Activated T-cell treated with anti-CD3 and anti-CD28 coated beads, Interleukin-2, amount 50 U/mL, for 72 hours (primary cell): ENCODE data around the gene INSC. TPM values are rescaled to one million over a fixed set of nuclear protein-coding genes. Genes with fewer than 3 reads are reported as not detected.

Experiments used
- ATAC-seq, 2 donors: fragments of 150-1000 bp; cut with Tn5 transposase; replicated peaks in 1 of 2; 2 replicates each; pipeline ENCODE4 v1.10.0; 2021; ENCODE audit warnings: moderate library complexity in 2 of 2, mild to moderate bottlenecking in 1 of 2
- DNase-seq, 2 donors: peaks; one replicate each; pipeline ENCODE4 v3.0.0; 2021 to 2022; ENCODE audit warnings: mixed read lengths in 1 of 2
- H3K27ac Mint-ChIP-seq: one replicate; pipeline ENCODE4 v1.8.0; 2022; ENCODE audit warnings: mild to moderate bottlenecking, moderate library complexity, mixed read lengths
- H3K27me3 Mint-ChIP-seq: one replicate; pipeline ENCODE4 v1.8.0; 2022; ENCODE audit warnings: low read depth, mixed read lengths
- H3K36me3 Mint-ChIP-seq, 2 donors: one replicate each; pipeline ENCODE4 v1.8.0; 2022; ENCODE audit warnings: mixed read lengths in 2 of 2, mild to moderate bottlenecking in 1 of 2; ENCODE audit not compliant: insufficient read depth in 2 of 2
- H3K4me1 Mint-ChIP-seq: one replicate; pipeline ENCODE4 v1.8.0; 2022; ENCODE audit warnings: low read depth, mixed read lengths
- H3K4me3 Mint-ChIP-seq, 2 donors: one replicate each; pipeline ENCODE4 v1.8.0; 2022; ENCODE audit warnings: mild to moderate bottlenecking in 2 of 2, mixed read lengths in 2 of 2, moderate library complexity in 2 of 2
- H3K9me3 Mint-ChIP-seq, 2 donors: one replicate each; pipeline ENCODE4 v1.8.0; 2022; ENCODE audit warnings: mixed read lengths in 2 of 2
- total RNA-seq, 2 donors: library from RNA; stranded (reverse); gene quantifications; one replicate each; pipeline ENCODE4 v1.2.3, GENCODE V29; 2022

The INSC gene
- total RNA-seq, 2 donors from 2014 or later: 0.96 to 3.1 TPM

GRCh38 chr11:15232496-15232895, 117.8 kb downstream of the INSC start:
- Mint-ChIP-seq H3K9me3 (no peaks in the 10 kb centered on the region), H3K4me3 (no peak overlapping the region), H3K27me3 (peaks cover 7% of the 10 kb centered on the region), H3K27ac (no peak overlapping the region), H3K4me1 (no peaks in the 10 kb centered on the region), H3K36me3 (no peaks in the 10 kb centered on the region)
- ATAC-seq (no peak), DNase-seq (no peak)

GRCh38 chr11:15233371-15234165, 118.8 kb downstream of the INSC start:
- no peak for DNase-seq
- Mint-ChIP-seq H3K27me3 (peaks cover 7% of the 10 kb centered on the region), H3K27ac (no peak overlapping the region), H3K9me3 (no peaks in the 10 kb centered on the region), H3K36me3 (no peaks in the 10 kb centered on the region), H3K4me3 (no peak overlapping the region), H3K4me1 (no peaks in the 10 kb centered on the region)
- no peak for ATAC-seq

GRCh38 chr11:15234796-15235195, 120.1 kb downstream of the INSC start:
- ATAC-seq (peak in 1 of 2 donors; percentile 30), DNase-seq (no peak)
- Mint-ChIP-seq H3K9me3 (no peaks in the 10 kb centered on the region), H3K36me3 (no peaks in the 10 kb centered on the region), H3K4me3 (no peak overlapping the region), H3K4me1 (no peaks in the 10 kb centered on the region), H3K27me3 (peaks cover 7% of the 10 kb centered on the region), H3K27ac (no peak overlapping the region)

- Mint-ChIP-seq H3K27me3 (peaks cover 7% of the 10 kb centered on the region), H3K9me3 (no peaks in the 10 kb centered on the region), H3K27ac (no peak overlapping the region), H3K4me1 (no peaks in the 10 kb centered on the region), H3K4me3 (no peak overlapping the region), H3K36me3 (no peaks in the 10 kb centered on the region)
- DNase-seq: no peak
- no peak for ATAC-seq
Observed at GRCh38 chr11:15236559-15236958, 121.8 kb downstream of the INSC start.

GRCh38 chr11:15238856-15239255, 124.1 kb downstream of the INSC start:
- Mint-ChIP-seq H3K36me3 (no peaks in the 10 kb centered on the region), H3K27me3 (peaks cover 24% of the 10 kb centered on the region), H3K4me1 (no peaks in the 10 kb centered on the region), H3K4me3 (no peak overlapping the region), H3K27ac (no peak overlapping the region), H3K9me3 (no peaks in the 10 kb centered on the region)
- DNase-seq (no peak), ATAC-seq (no peak)

GRCh38 chr11:15248749-15249148, 134.0 kb downstream of the INSC start:
- no peaks in the 10 kb centered on the region for H3K9me3 Mint-ChIP-seq
- H3K4me3 Mint-ChIP-seq: no peak overlapping the region
- no peaks in the 10 kb centered on the region for H3K4me1 Mint-ChIP-seq
- no peak for ATAC-seq
- no peak overlapping the region for H3K27ac Mint-ChIP-seq
- peaks cover 15% of the 10 kb centered on the region for H3K27me3 Mint-ChIP-seq
- no peaks in the 10 kb centered on the region for H3K36me3 Mint-ChIP-seq
- no peak for DNase-seq

GRCh38 chr11:15258433-15259165, 143.9 kb downstream of the INSC start:
- Mint-ChIP-seq H3K36me3 (no peaks in the 10 kb centered on the region), H3K27me3 (peaks cover 7% of the 10 kb centered on the region), H3K27ac (no peak overlapping the region), H3K4me3 (no peak overlapping the region), H3K4me1 (no peaks in the 10 kb centered on the region), H3K9me3 (no peaks in the 10 kb centered on the region)
- ATAC-seq: no peak
- DNase-seq: no peak

GRCh38 chr11:15266999-15267398, 152.3 kb downstream of the INSC start:
- peaks cover 5 to 12% of the 10 kb centered on the region in 2 donors for H3K9me3 Mint-ChIP-seq
- no peak overlapping the region for H3K27ac Mint-ChIP-seq
- no peak for DNase-seq
- H3K36me3 Mint-ChIP-seq: peaks cover 3 to 10% of the 10 kb centered on the region in 2 donors
- H3K27me3 Mint-ChIP-seq: no peaks in the 10 kb centered on the region
- no peak overlapping the region for H3K4me3 Mint-ChIP-seq
- no peak for ATAC-seq
- no peaks in the 10 kb centered on the region for H3K4me1 Mint-ChIP-seq

GRCh38 chr11:15268598-15268997, 153.9 kb downstream of the INSC start:
- Mint-ChIP-seq H3K27me3 (peaks cover 1% of the 10 kb centered on the region), H3K4me3 (no peak overlapping the region), H3K27ac (no peak overlapping the region), H3K36me3 (peaks cover 3 to 10% of the 10 kb centered on the region in 2 donors), H3K9me3 (peaks cover 5 to 12% of the 10 kb centered on the region in 2 donors), H3K4me1 (no peaks in the 10 kb centered on the region)
- DNase-seq: no peak
- no peak for ATAC-seq

- DNase-seq (no peak), ATAC-seq (no peak)
- Mint-ChIP-seq H3K4me3 (no peak overlapping the region), H3K27ac (no peak overlapping the region), H3K4me1 (no peaks in the 10 kb centered on the region), H3K36me3 (no peaks in the 10 kb centered on the region), H3K9me3 (no peaks in the 10 kb centered on the region), H3K27me3 (peaks cover 13% of the 10 kb centered on the region)
Observed at GRCh38 chr11:15275141-15275540, 160.4 kb downstream of the INSC start.

- DNase-seq: no peak
- no peaks in the 10 kb centered on the region for H3K9me3 Mint-ChIP-seq
- no peak for ATAC-seq
- no peaks in the 10 kb centered on the region for H3K36me3 Mint-ChIP-seq
- peaks cover 13% of the 10 kb centered on the region for H3K27me3 Mint-ChIP-seq
- no peaks in the 10 kb centered on the region for H3K4me1 Mint-ChIP-seq
- H3K4me3 Mint-ChIP-seq: no peak overlapping the region
- no peak overlapping the region for H3K27ac Mint-ChIP-seq
Observed at GRCh38 chr11:15276621-15277020, 161.9 kb downstream of the INSC start.

GRCh38 chr11:15278128-15278527, 163.4 kb downstream of the INSC start:
- DNase-seq: no peak
- no peak for ATAC-seq
- Mint-ChIP-seq H3K36me3 (no peaks in the 10 kb centered on the region), H3K9me3 (no peaks in the 10 kb centered on the region), H3K27me3 (peaks cover 24% of the 10 kb centered on the region), H3K27ac (no peak overlapping the region), H3K4me3 (no peak overlapping the region), H3K4me1 (no peaks in the 10 kb centered on the region)

- DNase-seq: no peak
- Mint-ChIP-seq H3K36me3 (no peaks in the 10 kb centered on the region), H3K4me3 (no peak overlapping the region), H3K27me3 (peaks cover 26% of the 10 kb centered on the region), H3K4me1 (no peaks in the 10 kb centered on the region), H3K27ac (no peak overlapping the region), H3K9me3 (no peaks in the 10 kb centered on the region)
- ATAC-seq: no peak
Observed at GRCh38 chr11:15280393-15280792, 165.7 kb downstream of the INSC start.
